Astrocyte of the cerebellum (primary cell): Measurements from ENCODE around the gene THAP12.

Source experiments
- DNase-seq: peaks from one replicate; pipeline ENCODE4 v3.0.0-alpha.2; 2011; ENCODE audit warnings: low read depth
- H3K4me3 ChIP-seq: 2 replicates; pipeline ENCODE4 v1.5.1; 2011; ENCODE audit warnings: mild to moderate bottlenecking, low read depth, low read length, moderate library complexity
- CTCF ChIP-seq: IDR thresholded peaks from 2 replicates; pipeline ENCODE4 v1.5.1; 2012; ENCODE audit warnings: low read length, low read depth, moderate library complexity, mild to moderate bottlenecking; ENCODE audit errors: missing control alignments
- in situ Hi-C: cut with HindIII; loops from 2 replicates; pipeline ENCODE4 v1.10.0; 2017; ENCODE audit warnings: low sequenced_read_pairs

The THAP12 gene

GRCh38 chr11:76313913-76314740 is 66.8 kb downstream of the THAP12 start:
- H3K4me3 ChIP-seq: no peak overlapping the region
- no peak for TF ChIP-seq CTCF
- no peak for DNase-seq
- in situ Hi-C loops: no loop called here

- H3K4me3 ChIP-seq: no peak overlapping the region
- in situ Hi-C loops: no loop called here
- no peak for TF ChIP-seq CTCF
- DNase-seq: no peak
These were observed 67.7 kb downstream of the THAP12 start for GRCh38 chr11:76313271-76313670.

DNA sequence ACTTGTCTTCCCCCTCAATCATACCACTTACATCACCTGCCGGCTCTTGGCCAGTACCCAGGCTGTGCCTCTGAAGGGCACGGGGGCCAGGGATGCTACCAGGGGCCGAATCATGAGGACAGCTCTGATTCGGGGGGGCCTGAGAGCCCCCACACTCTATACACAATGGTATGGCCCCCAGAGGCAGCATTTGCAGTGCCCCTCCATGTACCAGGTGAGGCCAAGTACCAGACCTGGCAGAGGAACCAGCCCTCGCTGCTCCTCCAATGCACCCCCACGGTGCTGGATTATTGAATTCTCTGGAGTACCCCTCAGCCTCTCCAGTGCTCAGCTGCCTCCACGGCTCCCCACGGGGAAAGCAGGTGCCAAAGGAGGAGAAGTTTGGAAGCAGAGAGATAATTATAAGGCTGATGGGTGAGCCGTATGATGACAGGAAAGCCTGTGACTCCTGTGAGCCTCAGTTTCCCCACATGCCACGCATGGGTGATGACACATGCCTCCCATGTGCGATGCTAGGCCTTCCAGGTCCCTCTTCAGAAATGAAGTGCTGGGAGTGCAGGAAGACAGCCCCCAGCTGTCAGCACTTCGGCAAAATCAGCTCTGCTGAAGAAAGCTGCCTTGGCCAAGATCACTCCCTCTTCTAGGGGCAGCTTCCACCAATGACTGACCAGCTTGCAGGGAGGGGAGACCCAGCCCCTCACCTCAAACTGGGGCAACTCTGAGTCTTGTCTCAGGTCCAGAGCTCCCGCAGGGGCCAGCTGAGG is 69.9 kb downstream of the THAP12 start:
- in situ Hi-C loops: no loop called here
- no peak for TF ChIP-seq CTCF
- DNase-seq: no peak
- no peak overlapping the region for H3K4me3 ChIP-seq

DNA sequence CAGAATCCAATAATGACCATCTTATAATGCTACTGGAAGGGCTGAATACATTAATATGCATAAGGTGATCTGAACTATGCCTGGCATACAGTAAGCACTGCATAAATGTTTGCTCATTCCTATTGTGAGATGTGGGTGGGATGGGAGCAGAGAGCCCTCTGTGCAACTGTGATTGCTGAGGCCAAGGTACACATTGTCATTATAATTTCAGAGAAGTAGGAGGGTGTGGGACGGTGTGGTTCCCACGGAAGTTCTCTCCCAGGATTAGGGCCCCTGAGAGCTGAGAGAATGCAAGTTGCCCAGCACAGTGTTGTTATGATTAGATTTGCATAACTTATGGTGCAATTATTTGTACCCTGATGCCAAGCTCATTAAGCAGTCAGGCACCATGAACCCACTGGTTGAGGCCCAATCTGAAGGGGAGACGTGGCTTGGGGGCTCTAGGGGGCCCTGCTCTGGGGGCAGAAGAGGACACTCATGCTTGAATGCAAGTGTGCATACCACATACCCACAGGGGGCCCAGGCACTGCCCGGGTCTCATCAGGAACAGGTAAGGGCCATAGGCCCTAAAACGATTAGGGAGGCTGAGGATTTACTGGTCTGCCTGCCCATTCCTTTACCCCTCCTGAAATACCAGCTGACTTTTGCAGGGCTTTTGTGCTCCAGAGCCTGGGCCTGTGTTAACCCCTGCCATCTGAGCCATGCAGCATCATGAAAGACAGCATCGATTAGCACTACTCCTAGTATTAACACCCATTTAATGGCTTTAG is 72.8 kb downstream of the THAP12 start:
- in situ Hi-C loops: no loop called here
- H3K4me3 ChIP-seq: no peak overlapping the region
- TF ChIP-seq CTCF: no peak
- no peak for DNase-seq

DNA sequence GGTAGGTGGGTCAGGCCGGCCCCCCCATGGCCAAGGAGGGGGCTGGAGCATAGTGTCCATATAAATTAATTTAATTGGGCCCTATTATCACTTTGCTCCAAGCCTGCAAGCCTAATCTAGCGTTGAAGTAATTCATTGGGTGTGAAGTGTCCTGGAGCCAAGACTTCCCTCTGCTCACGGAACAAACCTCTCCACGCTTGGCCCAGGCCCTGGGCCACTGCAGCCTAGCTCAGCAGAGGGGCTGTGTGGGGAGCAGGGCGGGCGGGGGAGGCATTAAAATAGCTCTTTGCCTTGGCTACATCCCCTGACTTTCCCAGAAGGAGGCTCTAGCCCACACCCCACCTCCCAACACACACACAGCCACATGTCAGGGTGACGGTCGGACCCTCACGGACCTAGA is 73.5 kb downstream of the THAP12 start:
- no peak for DNase-seq
- TF ChIP-seq CTCF: no peak
- no peak overlapping the region for H3K4me3 ChIP-seq
- in situ Hi-C loops: no loop called here

DNA sequence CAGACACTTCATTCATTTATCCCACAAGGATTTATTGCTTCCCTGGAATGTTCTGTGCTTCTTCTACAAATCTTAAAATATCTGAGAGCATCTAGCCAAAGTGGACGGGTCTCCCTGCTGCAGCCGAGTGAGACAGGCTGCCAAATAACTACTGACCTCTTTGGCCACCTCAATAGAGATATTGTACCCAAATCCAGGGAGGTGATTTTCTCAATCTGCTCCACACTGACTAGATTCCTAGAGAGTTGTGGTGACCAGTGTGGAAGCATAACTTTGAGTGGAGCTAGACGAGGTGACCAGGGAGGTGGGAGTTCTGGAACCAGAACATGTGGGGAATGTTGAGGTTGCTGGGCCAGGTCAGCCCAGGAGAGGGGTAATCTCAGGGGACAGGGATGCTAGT is 77.5 kb downstream of the THAP12 start:
- in situ Hi-C loops: no loop called here
- no peak for TF ChIP-seq CTCF
- H3K4me3 ChIP-seq: no peak overlapping the region
- DNase-seq: no peak
